Esophagus squamous epithelium (tissue), 5 donors: ENCODE results near the gene VWDE. TPM values are rescaled to one million over a fixed set of nuclear protein-coding genes. Genes with fewer than 3 reads are reported as not detected.

ENCODE experiments used
- DNase-seq: peaks from one replicate; lab custom pipeline; 2025; lab: John Stamatoyannopoulos, UW
- H3K27ac ChIP-seq, 4 donors: fragments of 200-600 bp; sonication (generic); one replicate each; pipeline ENCODE4 v1.5.1; 2016 to 2019; ENCODE audit warnings: mild to moderate bottlenecking in 1 of 4
- H3K27me3 ChIP-seq, 4 donors: fragments of 200-600 bp; sonication (generic); 1 replicate in 3 of 4; 2 replicates in 1 of 4; pipeline versions ENCODE4 v1.5.1 to v1.6.0; 2017 to 2021; ENCODE audit warnings: antibody characterized with exemption in 1 of 4
- H3K36me3 ChIP-seq, 3 donors: fragments of 200-600 bp; sonication (generic); one replicate each; pipeline ENCODE4 v1.5.1; 2016 to 2019
- H3K4me1 ChIP-seq, 3 donors: fragments of 200-600 bp; sonication (generic); one replicate each; pipeline ENCODE4 v1.5.1; 2017 to 2019
- H3K4me3 ChIP-seq, 4 donors: fragments of 200-600 bp; sonication (generic); 1 replicate in 3 of 4; 2 replicates in 1 of 4; pipeline ENCODE4 v1.5.1; 2016 to 2019; ENCODE audit warnings: mild to moderate bottlenecking in 2 of 4, moderate library complexity in 1 of 4
- H3K9me3 ChIP-seq, 3 donors: fragments of 200-600 bp; sonication (generic); one replicate each; pipeline ENCODE4 v1.5.1; 2016 to 2019
- POLR2A ChIP-seq, 4 donors: fragments of 450-650 bp; IDR thresholded peaks; one replicate each; pipeline ENCODE4 v1.6.1; 2017; ENCODE audit warnings: antibody characterized with exemption in 4 of 4, mild to moderate bottlenecking in 4 of 4, moderate library complexity in 3 of 4
- WGBS, 2 donors: methylation state at CpG; one replicate each; pipeline ENCODE4 v1.1.5; 2018; 5-methylcytosine and 5-hydroxymethylcytosine counted together
- intact Hi-C: fragments of 100-400 bp; cut with DNase I; formaldehyde crosslinking; loops from one replicate; pipeline ENCODE4 v1.15.0; 2022
- total RNA-seq, 4 donors: library from RNA; depleted of rRNA; stranded (reverse); fragments of >200 nt; gene quantifications; one replicate each; pipeline ENCODE4 v1.1.0, GENCODE V29; 2016
- TF ChIP-seq, protein P1 (sequence below), 6 experiments: fragments of 450-650 bp in 4 of 6; fragments of 200-600 bp in 2 of 6; sonication (generic) in 2 of 6; IDR thresholded peaks; one replicate each; pipeline ENCODE4 v1.5.1; 2016 to 2019; ENCODE audit warnings: antibody characterized with exemption in 6 of 6, mild to moderate bottlenecking in 4 of 6, moderate library complexity in 4 of 6
- donor health status: DM: yes; HTN: yes; CAD: no.

Gene VWDE
- total RNA-seq, 4 donors from 2014 or later = 0.62 to 2.9 (median 1.2) TPM

DNA sequence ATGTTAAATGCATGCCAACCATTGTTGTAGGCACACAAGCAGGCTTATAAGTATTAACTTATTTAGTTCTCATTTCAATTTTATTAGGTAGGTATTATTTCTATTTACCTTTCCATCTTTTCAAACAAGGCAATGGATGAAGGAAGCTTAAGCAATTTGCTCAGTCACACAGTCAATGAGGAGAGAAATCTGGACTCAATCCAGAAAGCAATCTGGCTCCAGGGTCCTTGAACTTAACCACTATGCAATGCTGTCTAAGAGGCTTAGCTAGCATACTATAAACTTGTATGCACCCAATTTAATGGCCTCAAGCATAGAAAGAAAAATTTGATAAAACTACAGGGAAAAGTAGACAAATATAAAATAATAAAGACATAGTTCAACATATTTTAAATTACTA lies 88.6 kb downstream of the VWDE start:
- H3K9me3 ChIP-seq = no peaks in the 10 kb centered on the region
- no peak overlapping the region for H3K4me3 ChIP-seq
- H3K27ac ChIP-seq = no peak overlapping the region
- TF ChIP-seq, protein P1, sequence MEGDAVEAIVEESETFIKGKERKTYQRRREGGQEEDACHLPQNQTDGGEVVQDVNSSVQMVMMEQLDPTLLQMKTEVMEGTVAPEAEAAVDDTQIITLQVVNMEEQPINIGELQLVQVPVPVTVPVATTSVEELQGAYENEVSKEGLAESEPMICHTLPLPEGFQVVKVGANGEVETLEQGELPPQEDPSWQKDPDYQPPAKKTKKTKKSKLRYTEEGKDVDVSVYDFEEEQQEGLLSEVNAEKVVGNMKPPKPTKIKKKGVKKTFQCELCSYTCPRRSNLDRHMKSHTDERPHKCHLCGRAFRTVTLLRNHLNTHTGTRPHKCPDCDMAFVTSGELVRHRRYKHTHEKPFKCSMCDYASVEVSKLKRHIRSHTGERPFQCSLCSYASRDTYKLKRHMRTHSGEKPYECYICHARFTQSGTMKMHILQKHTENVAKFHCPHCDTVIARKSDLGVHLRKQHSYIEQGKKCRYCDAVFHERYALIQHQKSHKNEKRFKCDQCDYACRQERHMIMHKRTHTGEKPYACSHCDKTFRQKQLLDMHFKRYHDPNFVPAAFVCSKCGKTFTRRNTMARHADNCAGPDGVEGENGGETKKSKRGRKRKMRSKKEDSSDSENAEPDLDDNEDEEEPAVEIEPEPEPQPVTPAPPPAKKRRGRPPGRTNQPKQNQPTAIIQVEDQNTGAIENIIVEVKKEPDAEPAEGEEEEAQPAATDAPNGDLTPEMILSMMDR (IDR thresholded peaks at IDR 0.05) = no peak
- TF ChIP-seq POLR2A (IDR thresholded peaks at IDR 0.05) = no peak
- no peaks in the 10 kb centered on the region for H3K36me3 ChIP-seq
- no peaks in the 10 kb centered on the region for H3K27me3 ChIP-seq
- no peak for DNase-seq
- intact Hi-C loops = no loop called here
- H3K4me1 ChIP-seq = no peaks in the 10 kb centered on the region

DNA sequence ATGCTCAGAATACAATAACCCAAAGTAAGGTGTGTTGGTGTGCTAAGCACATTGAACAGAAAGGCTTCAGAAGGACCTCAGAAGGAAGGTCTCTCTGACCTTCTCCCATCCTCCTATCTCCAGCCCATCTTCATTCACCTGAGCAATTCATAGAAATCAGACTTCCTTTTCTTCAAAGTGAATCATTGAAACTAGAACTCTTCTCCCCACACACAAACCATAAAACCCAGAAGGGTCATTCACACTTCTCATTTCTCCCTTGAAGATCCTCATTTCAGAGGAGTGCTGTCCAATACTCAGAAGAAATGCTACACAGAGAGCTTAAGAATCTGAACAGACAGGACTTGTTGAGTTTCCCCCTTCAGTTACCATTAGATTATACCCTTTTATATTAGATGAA lies 89.5 kb downstream of the VWDE start:
- no peak overlapping the region for H3K27ac ChIP-seq
- DNase-seq = no peak
- no peaks in the 10 kb centered on the region for H3K27me3 ChIP-seq
- H3K4me1 ChIP-seq = no peaks in the 10 kb centered on the region
- no peaks in the 10 kb centered on the region for H3K36me3 ChIP-seq
- TF ChIP-seq, protein P1 (IDR thresholded peaks at IDR 0.05) = no peak
- TF ChIP-seq POLR2A (IDR thresholded peaks at IDR 0.05) = no peak
- H3K4me3 ChIP-seq = no peak overlapping the region
- H3K9me3 ChIP-seq = no peaks in the 10 kb centered on the region
- intact Hi-C loops = no loop called here

DNA sequence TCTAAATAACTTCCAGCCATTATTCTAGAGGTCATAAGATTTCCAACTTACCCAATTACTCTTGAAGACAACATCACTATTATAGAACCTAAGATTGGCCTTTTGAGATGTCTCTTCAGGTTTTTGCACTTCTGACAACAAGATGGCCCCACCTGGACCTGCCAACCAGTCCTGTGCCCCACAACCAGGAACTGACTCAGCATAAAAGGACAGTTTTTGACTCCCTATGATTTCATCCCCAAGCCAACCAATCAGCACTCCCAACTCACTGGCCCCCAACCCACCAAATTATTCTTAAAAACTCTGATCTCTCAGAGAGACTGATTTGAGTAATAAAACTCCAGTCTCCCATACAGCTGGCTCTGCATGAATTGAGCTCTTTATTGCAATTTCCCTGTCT lies 98.2 kb downstream of the VWDE start:
- intact Hi-C loops = no loop called here

DNA sequence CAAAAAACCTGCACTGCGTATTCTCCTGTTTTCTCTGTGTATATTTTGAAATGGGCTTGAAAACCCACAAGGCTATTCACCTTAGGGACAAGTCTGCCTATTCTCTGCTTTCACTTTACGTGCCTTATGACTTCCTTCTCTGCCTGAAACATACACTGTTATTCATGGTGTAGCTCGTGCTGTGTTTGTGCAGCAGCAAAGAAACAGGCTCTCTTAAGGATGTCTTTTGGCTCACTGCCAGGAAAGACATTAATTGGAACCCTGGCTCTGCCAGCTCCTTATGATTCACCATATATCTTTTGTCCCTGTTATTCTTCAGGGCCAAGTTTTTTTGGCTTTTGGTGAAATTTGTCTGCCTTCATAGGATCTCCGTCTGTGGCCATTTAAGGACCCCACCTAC lies 100.2 kb downstream of the VWDE start:
- Histone ChIP-seq H3K4me3 (no peak overlapping the region), H3K4me1 (peaks cover 0 to 21% (median 7%) of the 10 kb centered on the region in 3 donors), H3K36me3 (no peaks in the 10 kb centered on the region), H3K9me3 (no peaks in the 10 kb centered on the region), H3K27me3 (no peaks in the 10 kb centered on the region), H3K27ac (peak overlapping the region in 2 of 4 donors; percentile 6 to 44)
- DNase-seq = no peak
- WGBS, 2 donors = 20 to 23% methylated on average over 4 of the region's 4 CpGs
- intact Hi-C loops = no loop called here
- TF ChIP-seq, protein P1 (IDR thresholded peaks at IDR 0.05) = no peak
- no peak for TF ChIP-seq POLR2A (IDR thresholded peaks at IDR 0.05)

More for the DNA sequence above, 98.2 kb downstream of the VWDE start:
- Histone ChIP-seq H3K36me3 (no peaks in the 10 kb centered on the region), H3K9me3 (no peaks in the 10 kb centered on the region), H3K4me1 (peaks cover 0 to 21% (median 7%) of the 10 kb centered on the region in 3 donors), H3K27ac (no peak overlapping the region), H3K4me3 (no peak overlapping the region), H3K27me3 (no peaks in the 10 kb centered on the region)
- TF ChIP-seq, protein P1 (IDR thresholded peaks at IDR 0.05) = no peak
- TF ChIP-seq POLR2A (IDR thresholded peaks at IDR 0.05) = no peak
- no peak for DNase-seq

DNA sequence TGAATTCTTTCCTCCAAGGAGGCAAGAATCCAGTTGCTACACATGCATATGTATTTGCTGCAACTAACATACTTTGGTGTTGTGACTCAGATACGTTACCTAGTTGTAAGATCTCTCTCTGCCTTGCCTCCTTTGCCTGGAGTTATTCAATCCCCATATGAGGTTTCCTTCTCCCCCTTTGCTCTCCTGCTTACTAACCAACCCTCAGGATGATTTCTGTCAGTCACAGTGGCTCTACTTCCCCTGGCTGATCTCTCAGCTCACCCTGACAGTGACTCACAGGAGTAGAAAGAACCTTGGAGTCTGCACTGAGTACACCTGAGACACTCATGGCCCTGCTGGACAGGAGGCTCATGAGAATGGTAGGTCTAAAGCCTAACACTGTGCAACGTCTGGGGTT lies 100.6 kb downstream of the VWDE start:
- H3K4me3 ChIP-seq = no peak overlapping the region
- 28 to 32% methylated on average over 2 of the region's 2 CpGs for WGBS, 2 donors
- H3K9me3 ChIP-seq = no peaks in the 10 kb centered on the region
- H3K27me3 ChIP-seq = no peaks in the 10 kb centered on the region
- no peak for DNase-seq
- H3K27ac ChIP-seq = peak overlapping the region in 2 of 4 donors; percentile 6 to 44
- intact Hi-C loops = no loop called here
- H3K36me3 ChIP-seq = no peaks in the 10 kb centered on the region
- TF ChIP-seq POLR2A (IDR thresholded peaks at IDR 0.05) = no peak
- TF ChIP-seq, protein P1 (IDR thresholded peaks at IDR 0.05) = no peak
- H3K4me1 ChIP-seq = peaks cover 0 to 21% (median 7%) of the 10 kb centered on the region in 3 donors
